Measurements from ENCODE around the gene AGAP1.

DNA sequence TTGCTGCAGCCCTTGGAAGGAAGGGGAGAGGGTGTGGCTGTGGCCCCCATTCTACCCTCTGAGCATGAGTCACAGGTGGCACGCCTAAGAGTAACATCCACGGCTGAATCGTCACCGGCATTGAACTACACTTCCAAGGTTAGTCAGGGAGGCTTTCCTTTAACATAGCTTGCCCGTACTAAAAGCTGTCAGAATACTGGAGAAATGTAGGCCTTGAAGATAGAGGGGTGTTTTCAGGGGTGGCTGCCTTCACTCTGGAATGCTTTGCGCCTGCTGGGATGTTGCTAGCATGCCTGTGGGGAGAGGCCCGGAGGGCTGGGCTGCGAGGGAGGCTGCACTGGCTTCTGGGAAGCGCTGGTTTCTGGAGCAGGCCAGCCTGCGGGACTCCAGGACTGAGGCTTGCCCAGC, 333.7 kb downstream of the AGAP1 start:
- TF ChIP-seq, protein P1, sequence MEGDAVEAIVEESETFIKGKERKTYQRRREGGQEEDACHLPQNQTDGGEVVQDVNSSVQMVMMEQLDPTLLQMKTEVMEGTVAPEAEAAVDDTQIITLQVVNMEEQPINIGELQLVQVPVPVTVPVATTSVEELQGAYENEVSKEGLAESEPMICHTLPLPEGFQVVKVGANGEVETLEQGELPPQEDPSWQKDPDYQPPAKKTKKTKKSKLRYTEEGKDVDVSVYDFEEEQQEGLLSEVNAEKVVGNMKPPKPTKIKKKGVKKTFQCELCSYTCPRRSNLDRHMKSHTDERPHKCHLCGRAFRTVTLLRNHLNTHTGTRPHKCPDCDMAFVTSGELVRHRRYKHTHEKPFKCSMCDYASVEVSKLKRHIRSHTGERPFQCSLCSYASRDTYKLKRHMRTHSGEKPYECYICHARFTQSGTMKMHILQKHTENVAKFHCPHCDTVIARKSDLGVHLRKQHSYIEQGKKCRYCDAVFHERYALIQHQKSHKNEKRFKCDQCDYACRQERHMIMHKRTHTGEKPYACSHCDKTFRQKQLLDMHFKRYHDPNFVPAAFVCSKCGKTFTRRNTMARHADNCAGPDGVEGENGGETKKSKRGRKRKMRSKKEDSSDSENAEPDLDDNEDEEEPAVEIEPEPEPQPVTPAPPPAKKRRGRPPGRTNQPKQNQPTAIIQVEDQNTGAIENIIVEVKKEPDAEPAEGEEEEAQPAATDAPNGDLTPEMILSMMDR (IDR thresholded peaks at IDR 0.05), result no peak
- no peak for TF ChIP-seq POLR2A (IDR thresholded peaks at IDR 0.05)
